Endothelial cell (in vitro differentiated cells): Measurements from ENCODE around the gene SEC23IP. TPM values are rescaled to one million over a fixed set of nuclear protein-coding genes. Genes with fewer than 3 reads are reported as not detected.

ENCODE experiments used
- DNase-seq: peaks from one replicate; pipeline ENCODE4 v3.0.0; 2021; ENCODE audit warnings: low spot score
- H3K27ac Mint-ChIP-seq: one replicate; pipeline ENCODE4 v1.8.0; 2021; ENCODE audit warnings: mixed read lengths, inconsistent platforms; ENCODE audit not compliant: unreplicated experiment
- H3K27me3 Mint-ChIP-seq: one replicate; pipeline ENCODE4 v1.8.0; 2021; ENCODE audit warnings: mild to moderate bottlenecking, moderate library complexity, mixed read lengths, inconsistent platforms; ENCODE audit not compliant: unreplicated experiment
- H3K36me3 Mint-ChIP-seq: one replicate; pipeline ENCODE4 v1.8.0; 2021; ENCODE audit warnings: mild to moderate bottlenecking, low read depth, mixed read lengths, inconsistent platforms; ENCODE audit not compliant: unreplicated experiment
- H3K4me1 Mint-ChIP-seq: one replicate; pipeline ENCODE4 v1.8.0; 2021; ENCODE audit warnings: mild to moderate bottlenecking, mixed read lengths, inconsistent platforms; ENCODE audit not compliant: unreplicated experiment
- H3K4me3 Mint-ChIP-seq: one replicate; pipeline ENCODE4 v1.8.0; 2021; ENCODE audit warnings: mild to moderate bottlenecking, mixed read lengths, inconsistent platforms; ENCODE audit not compliant: unreplicated experiment
- H3K9me3 Mint-ChIP-seq: one replicate; pipeline ENCODE4 v1.8.0; 2021; ENCODE audit warnings: mixed read lengths, inconsistent platforms; ENCODE audit not compliant: unreplicated experiment
- CTCF ChIP-seq: fragments of 200-600 bp; sonication (generic); IDR thresholded peaks from one replicate; pipeline ENCODE4 v1.5.0; 2021; ENCODE audit warnings: antibody characterized with exemption; ENCODE audit not compliant: unreplicated experiment
- microRNA-seq: library from miRNA; unstranded; fragments of <30 nt; microRNA quantifications from one replicate; pipeline ENCODE4, GENCODE V29; 2020; ENCODE audit not compliant: unreplicated experiment
- total RNA-seq: library from RNA; stranded (reverse); fragmentation: NEBNext Ultra II Directional; extraction: Animal tissue kit (Norgen Biotek cat#: 25700); gene quantifications from one replicate; pipeline ENCODE4 v1.2.1, GENCODE V29; 2021; ENCODE audit not compliant: unreplicated experiment

SEC23IP gene
- total RNA-seq, 1 donor from 2014 or later, result 68.7 TPM

DNA sequence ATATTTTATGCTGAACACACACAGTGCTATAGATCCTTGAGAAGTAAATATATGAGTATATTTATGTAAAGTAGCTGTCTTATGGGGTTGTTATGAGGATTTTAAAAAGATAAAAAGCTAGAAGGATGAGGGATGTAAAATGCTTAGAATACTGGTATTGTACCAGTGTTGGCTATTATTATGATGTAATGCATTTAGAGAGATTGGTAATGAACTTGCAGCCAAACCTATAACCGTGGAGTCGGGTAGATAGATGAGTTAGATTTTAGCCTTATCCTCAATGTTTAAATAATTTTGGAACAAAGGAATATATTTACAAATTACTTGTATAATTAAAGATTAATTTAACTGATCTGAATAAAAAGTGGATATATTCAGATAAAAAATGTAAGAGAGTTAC lies 99.3 kb downstream of the SEC23IP start:
- Mint-ChIP-seq H3K4me3 (no peak overlapping the region), H3K36me3 (no peaks in the 10 kb centered on the region), H3K27me3 (no peaks in the 10 kb centered on the region)

More for the DNA sequence above, 99.3 kb downstream of the SEC23IP start:
- Mint-ChIP-seq H3K9me3 (no peaks in the 10 kb centered on the region), H3K4me1 (no peaks in the 10 kb centered on the region), H3K27ac (no peak overlapping the region)
- no peak for TF ChIP-seq CTCF
- no peak for DNase-seq

Small RNA genes lying within 50 kb of the gene (microRNA-seq; reads per million reads assigned to microRNA genes)
- gene MIR4682, result 0.21 reads per million

Other genes starting within 250 kb of the SEC23IP start
- 24.6 TPM for gene BAG3, start 241.3 kb upstream of the SEC23IP start, total RNA-seq
- gene INPP5F, start 166.7 kb upstream of the SEC23IP start, total RNA-seq, result 45.7 TPM
- gene MCMBP, start 19.9 kb upstream of the SEC23IP start, total RNA-seq, result 72.1 TPM